Measurements from ENCODE around the gene ZFAND2B.

- TF ChIP-seq, protein P1, sequence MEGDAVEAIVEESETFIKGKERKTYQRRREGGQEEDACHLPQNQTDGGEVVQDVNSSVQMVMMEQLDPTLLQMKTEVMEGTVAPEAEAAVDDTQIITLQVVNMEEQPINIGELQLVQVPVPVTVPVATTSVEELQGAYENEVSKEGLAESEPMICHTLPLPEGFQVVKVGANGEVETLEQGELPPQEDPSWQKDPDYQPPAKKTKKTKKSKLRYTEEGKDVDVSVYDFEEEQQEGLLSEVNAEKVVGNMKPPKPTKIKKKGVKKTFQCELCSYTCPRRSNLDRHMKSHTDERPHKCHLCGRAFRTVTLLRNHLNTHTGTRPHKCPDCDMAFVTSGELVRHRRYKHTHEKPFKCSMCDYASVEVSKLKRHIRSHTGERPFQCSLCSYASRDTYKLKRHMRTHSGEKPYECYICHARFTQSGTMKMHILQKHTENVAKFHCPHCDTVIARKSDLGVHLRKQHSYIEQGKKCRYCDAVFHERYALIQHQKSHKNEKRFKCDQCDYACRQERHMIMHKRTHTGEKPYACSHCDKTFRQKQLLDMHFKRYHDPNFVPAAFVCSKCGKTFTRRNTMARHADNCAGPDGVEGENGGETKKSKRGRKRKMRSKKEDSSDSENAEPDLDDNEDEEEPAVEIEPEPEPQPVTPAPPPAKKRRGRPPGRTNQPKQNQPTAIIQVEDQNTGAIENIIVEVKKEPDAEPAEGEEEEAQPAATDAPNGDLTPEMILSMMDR (IDR thresholded peaks at IDR 0.05) = no peak
- no peak for TF ChIP-seq EZH2 (IDR thresholded peaks at IDR 0.05; ENCODE audit: borderline replicate concordance, insufficient read depth, low read depth, low read length, poor library complexity, severe bottlenecking)
Observed at GRCh38 chr2:219175928-219176817, 30.4 kb upstream of the ZFAND2B start.

Data from B cell (primary cell).